Gastroesophageal sphincter (tissue), 3 donors: ENCODE measurements around the gene TSPAN17.

Experiments
- EP300 ChIP-seq: sonication (generic); formaldehyde crosslinking; IDR thresholded peaks from one replicate; pipeline ENCODE4 v1.6.1; 2017; ENCODE audit warnings: antibody characterized with exemption, mild to moderate bottlenecking
- POLR2A ChIP-seq, 2 donors: fragments of 450-650 bp; IDR thresholded peaks; one replicate each; pipeline ENCODE4 v1.6.1; 2017; ENCODE audit warnings: antibody characterized with exemption in 2 of 2, mild to moderate bottlenecking in 2 of 2, moderate library complexity in 1 of 2
- TF ChIP-seq, protein P1 (sequence below), 4 experiments: fragments of 200-600 bp in 2 of 4; fragments of 450-650 bp in 2 of 4; sonication (generic) in 1 of 4; IDR thresholded peaks; one replicate each; pipeline ENCODE4 v1.5.1; 2017 to 2019; ENCODE audit warnings: antibody characterized with exemption in 4 of 4, mild to moderate bottlenecking in 2 of 4, moderate library complexity in 2 of 4

DNA sequence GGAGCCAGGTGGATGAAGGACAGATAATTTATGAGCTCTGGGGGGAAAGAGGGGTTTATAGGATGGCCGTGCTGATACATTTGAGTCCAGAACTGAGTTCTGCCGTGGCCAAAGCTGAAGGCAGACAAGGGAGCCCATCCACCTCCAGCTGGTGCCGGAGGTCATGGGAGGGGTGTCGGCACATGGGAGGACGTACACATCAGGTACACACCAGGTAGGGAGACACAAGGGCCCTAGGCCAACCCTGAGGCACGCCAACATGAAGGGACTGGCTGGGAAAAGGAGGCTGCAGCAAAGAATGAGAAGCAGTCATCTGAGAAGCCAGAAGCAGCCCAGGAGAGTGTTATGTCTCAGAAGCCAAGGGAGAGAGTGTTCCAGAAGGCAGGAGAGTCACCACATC lies 35.3 kb upstream of the TSPAN17 start:
- TF ChIP-seq, protein P1, sequence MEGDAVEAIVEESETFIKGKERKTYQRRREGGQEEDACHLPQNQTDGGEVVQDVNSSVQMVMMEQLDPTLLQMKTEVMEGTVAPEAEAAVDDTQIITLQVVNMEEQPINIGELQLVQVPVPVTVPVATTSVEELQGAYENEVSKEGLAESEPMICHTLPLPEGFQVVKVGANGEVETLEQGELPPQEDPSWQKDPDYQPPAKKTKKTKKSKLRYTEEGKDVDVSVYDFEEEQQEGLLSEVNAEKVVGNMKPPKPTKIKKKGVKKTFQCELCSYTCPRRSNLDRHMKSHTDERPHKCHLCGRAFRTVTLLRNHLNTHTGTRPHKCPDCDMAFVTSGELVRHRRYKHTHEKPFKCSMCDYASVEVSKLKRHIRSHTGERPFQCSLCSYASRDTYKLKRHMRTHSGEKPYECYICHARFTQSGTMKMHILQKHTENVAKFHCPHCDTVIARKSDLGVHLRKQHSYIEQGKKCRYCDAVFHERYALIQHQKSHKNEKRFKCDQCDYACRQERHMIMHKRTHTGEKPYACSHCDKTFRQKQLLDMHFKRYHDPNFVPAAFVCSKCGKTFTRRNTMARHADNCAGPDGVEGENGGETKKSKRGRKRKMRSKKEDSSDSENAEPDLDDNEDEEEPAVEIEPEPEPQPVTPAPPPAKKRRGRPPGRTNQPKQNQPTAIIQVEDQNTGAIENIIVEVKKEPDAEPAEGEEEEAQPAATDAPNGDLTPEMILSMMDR (IDR thresholded peaks at IDR 0.05), result no peak
- TF ChIP-seq POLR2A (IDR thresholded peaks at IDR 0.05), result no peak
- no peak for TF ChIP-seq EP300
